SIG-M5 treated with dmso at 0.1 percent for 504 hours (cell line): ENCODE data around the gene TEX22.

Experiments
- DNase-seq: peaks from one replicate; lab custom pipeline; 2025; ENCODE audit not compliant: unreplicated experiment; lab: John Stamatoyannopoulos, UW

Gene TEX22

GRCh38 chr14:105384041-105384557, 14.2 kb upstream of the TEX22 start:
- no peak for DNase-seq

GRCh38 chr14:105384605-105385321, 13.6 kb upstream of the TEX22 start:
- no peak for DNase-seq

- no peak for DNase-seq
Observed at GRCh38 chr14:105385322-105385637, 13.1 kb upstream of the TEX22 start.

GRCh38 chr14:105385698-105386365, 12.5 kb upstream of the TEX22 start:
- DNase-seq = no peak

GRCh38 chr14:105386581-105387529, 11.5 kb upstream of the TEX22 start:
- no peak for DNase-seq

- no peak for DNase-seq
Observed at GRCh38 chr14:105387530-105387922, 10.8 kb upstream of the TEX22 start.

GRCh38 chr14:105388110-105388951, 10.0 kb upstream of the TEX22 start:
- DNase-seq = no peak

- no peak for DNase-seq
Observed at GRCh38 chr14:105388976-105389375, 9.4 kb upstream of the TEX22 start.

- DNase-seq = no peak
Observed at GRCh38 chr14:105389534-105389933, 8.8 kb upstream of the TEX22 start.

- DNase-seq = peak; percentile 10
Observed at GRCh38 chr14:105389976-105390848, 8.1 kb upstream of the TEX22 start.

- DNase-seq = no peak
Observed at GRCh38 chr14:105390849-105391500, 7.4 kb upstream of the TEX22 start.

GRCh38 chr14:105391541-105391940, 6.8 kb upstream of the TEX22 start:
- no peak for DNase-seq

GRCh38 chr14:105392131-105393090, 5.9 kb upstream of the TEX22 start:
- no peak for DNase-seq

GRCh38 chr14:105393151-105393550, 5.2 kb upstream of the TEX22 start:
- no peak for DNase-seq

- no peak for DNase-seq
Observed at GRCh38 chr14:105394714-105395537, 3.4 kb upstream of the TEX22 start.

- DNase-seq = no peak
Observed at GRCh38 chr14:105395538-105395854, 2.8 kb upstream of the TEX22 start.

- DNase-seq = no peak
Observed at GRCh38 chr14:105397350-105397931, 897 bp upstream of the TEX22 start.
